Measurements from ENCODE around the gene ADGRD2. TPM values are rescaled to one million over a fixed set of nuclear protein-coding genes. Genes with fewer than 3 reads are reported as not detected.

ADGRD2 gene
- total RNA-seq, 1 experiment from 2014 or later = not detected

- Mint-ChIP-seq H3K27me3 (ENCODE audit: unreplicated experiment) (peaks cover 72% of the 10 kb centered on the region), H3K4me3 (ENCODE audit: low read depth, unreplicated experiment) (no peak overlapping the region), H3K4me1 (ENCODE audit: low read depth, unreplicated experiment) (no peaks in the 10 kb centered on the region), H3K27ac (ENCODE audit: unreplicated experiment) (no peak overlapping the region), H3K36me3 (ENCODE audit: insufficient read depth, unreplicated experiment) (peaks cover 3% of the 10 kb centered on the region), H3K9me3 (ENCODE audit: low read depth, unreplicated experiment) (no peaks in the 10 kb centered on the region)
- no peak for TF ChIP-seq CTCF (IDR thresholded peaks at IDR 0.05; ENCODE audit: unreplicated experiment)
- CTCF ChIA-PET = interaction anchor here (0.6 kb wide), 1 partner anchor 137 kb away, joined by 6 read pairs; no protein-coding TSS in a partner anchor
- BruUV-seq (replicated peaks) = no TSS peak
- no peak for DNase-seq
- intact Hi-C loops (cut with micrococcal nuclease; ENCODE audit: unreplicated experiment) = no loop called here
Measured at GRCh38 chr9:124489222-124489621, 39.0 kb downstream of the ADGRD2 start.

- CTCF ChIA-PET = no interaction called here
- no peaks in the 10 kb centered on the region for H3K9me3 Mint-ChIP-seq (ENCODE audit: low read depth, unreplicated experiment)
- H3K4me3 Mint-ChIP-seq (ENCODE audit: low read depth, unreplicated experiment) = no peak overlapping the region
- no peak for DNase-seq
- H3K27me3 Mint-ChIP-seq (ENCODE audit: unreplicated experiment) = peaks cover 79% of the 10 kb centered on the region
- peaks cover 3% of the 10 kb centered on the region for H3K36me3 Mint-ChIP-seq (ENCODE audit: insufficient read depth, unreplicated experiment)
- intact Hi-C loops (cut with micrococcal nuclease; ENCODE audit: unreplicated experiment) = no loop called here
- H3K27ac Mint-ChIP-seq (ENCODE audit: unreplicated experiment) = no peak overlapping the region
- H3K4me1 Mint-ChIP-seq (ENCODE audit: low read depth, unreplicated experiment) = no peaks in the 10 kb centered on the region
- no TSS peak for BruUV-seq (replicated peaks)
- no peak for TF ChIP-seq CTCF (IDR thresholded peaks at IDR 0.05; ENCODE audit: unreplicated experiment)
Measured at GRCh38 chr9:124490004-124490403, 39.8 kb downstream of the ADGRD2 start.

DNA sequence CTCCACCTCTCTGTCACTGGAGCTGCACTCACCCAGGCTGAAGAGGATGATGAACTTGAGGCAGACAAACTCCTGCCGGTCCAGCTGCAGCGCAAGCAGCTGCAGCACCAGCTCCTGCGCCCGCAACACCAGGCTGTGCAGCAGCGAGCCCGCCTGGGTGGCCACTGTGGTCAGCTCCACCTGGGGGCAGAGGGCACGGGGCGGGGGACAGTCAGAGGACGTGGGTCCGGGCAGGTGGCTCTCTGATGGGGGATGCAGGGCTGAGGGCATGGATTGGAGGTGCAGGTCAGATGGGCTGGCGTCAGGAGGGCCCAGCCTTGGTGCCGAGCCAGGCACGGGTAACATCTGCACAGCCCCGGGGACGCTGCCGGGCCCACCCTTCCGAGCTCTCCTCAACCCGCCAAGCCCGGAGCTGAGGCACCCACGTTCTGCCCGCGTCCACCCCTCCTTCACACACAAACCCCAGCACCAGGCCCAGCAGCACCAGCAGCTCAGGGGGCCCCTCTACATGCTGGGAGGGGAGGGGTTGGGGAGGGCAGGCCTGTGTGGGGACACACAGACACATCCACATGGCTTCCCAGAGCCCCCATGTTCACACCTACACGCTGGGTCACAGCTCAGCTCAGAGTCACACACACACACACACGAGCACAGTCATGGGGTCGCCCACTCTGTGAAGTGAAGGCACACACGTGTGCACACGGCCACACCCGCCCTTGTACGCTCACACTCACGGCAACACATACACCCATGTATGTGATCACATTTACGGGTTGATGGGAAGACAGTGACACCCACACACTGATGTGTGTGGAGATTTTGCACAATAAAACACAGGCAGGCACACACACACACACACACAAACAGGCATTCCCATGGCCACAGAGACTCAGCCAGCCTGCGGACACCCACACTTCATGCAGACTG, 41.1 kb downstream of the ADGRD2 start:
- Mint-ChIP-seq H3K4me3 (ENCODE audit: low read depth, unreplicated experiment) (no peak overlapping the region), H3K36me3 (ENCODE audit: insufficient read depth, unreplicated experiment) (peaks cover 3% of the 10 kb centered on the region), H3K4me1 (ENCODE audit: low read depth, unreplicated experiment) (no peaks in the 10 kb centered on the region), H3K9me3 (ENCODE audit: low read depth, unreplicated experiment) (no peaks in the 10 kb centered on the region), H3K27me3 (ENCODE audit: unreplicated experiment) (peaks cover 81% of the 10 kb centered on the region), H3K27ac (ENCODE audit: unreplicated experiment) (no peak overlapping the region)
- TF ChIP-seq CTCF (IDR thresholded peaks at IDR 0.05; ENCODE audit: unreplicated experiment) = no peak
- CTCF ChIA-PET = no interaction called here
- intact Hi-C loops (cut with micrococcal nuclease; ENCODE audit: unreplicated experiment) = no loop called here
- no peak for DNase-seq
- BruUV-seq (replicated peaks) = no TSS peak

DNA sequence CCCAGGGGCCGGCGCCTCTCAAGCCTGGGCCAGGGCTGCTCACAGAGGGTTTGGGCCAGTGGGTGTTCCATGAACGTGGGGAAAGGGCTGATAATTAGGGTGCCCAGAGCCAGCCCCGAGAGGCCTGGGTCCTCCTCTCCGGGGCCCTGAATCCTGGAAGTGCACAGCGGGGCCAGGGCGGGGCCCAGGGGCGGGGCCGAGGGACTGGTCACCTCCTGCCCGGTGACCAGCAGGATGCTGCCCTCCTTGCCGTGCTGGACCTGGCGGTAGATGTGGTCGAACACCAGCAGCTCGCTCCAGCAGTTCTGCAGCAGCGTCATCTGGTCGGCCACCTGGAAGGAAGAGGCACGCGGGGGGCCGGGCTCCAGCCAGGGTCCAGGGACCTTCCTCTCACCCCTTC, 42.6 kb downstream of the ADGRD2 start:
- Mint-ChIP-seq H3K27ac (ENCODE audit: unreplicated experiment) (no peak overlapping the region), H3K9me3 (ENCODE audit: low read depth, unreplicated experiment) (no peaks in the 10 kb centered on the region), H3K36me3 (ENCODE audit: insufficient read depth, unreplicated experiment) (peaks cover 3% of the 10 kb centered on the region), H3K4me3 (ENCODE audit: low read depth, unreplicated experiment) (no peak overlapping the region), H3K27me3 (ENCODE audit: unreplicated experiment) (peaks cover 94% of the 10 kb centered on the region), H3K4me1 (ENCODE audit: low read depth, unreplicated experiment) (no peaks in the 10 kb centered on the region)
- BruUV-seq (replicated peaks) = no TSS peak
- DNase-seq = no peak
- CTCF ChIA-PET = no interaction called here
- intact Hi-C loops (cut with micrococcal nuclease; ENCODE audit: unreplicated experiment) = no loop called here
- TF ChIP-seq CTCF (IDR thresholded peaks at IDR 0.05; ENCODE audit: unreplicated experiment) = no peak

Data from Calu3 (cell line).